HEK293 (cell line): Measurements from ENCODE around the gene CUEDC1.

ENCODE experiments used
- CTCF ChIA-PET: fragments of 350-600 bp; formaldehyde crosslinking; extraction: SDS; loops from one replicate; lab custom pipeline; 2021; ENCODE audit warnings: antibody characterized with exemption; lab: Yijun Ruan, JAX
- POLR2A ChIA-PET: fragments of 300-600 bp; formaldehyde crosslinking; extraction: SDS; loops from one replicate; lab custom pipeline; 2020; ENCODE audit warnings: antibody characterized with exemption, inconsistent platforms; lab: Yijun Ruan, JAX
- H3K27ac ChIP-seq: fragments of 200-500 bp; sonication (Bioruptor generic); 2 replicates; pipeline ENCODE4 v1.5.1; 2014; ENCODE audit warnings: low read depth, low read length, control low read depth, inconsistent platforms; ENCODE audit errors: extremely low read depth
- H3K36me3 ChIP-seq, 2 experiments: fragments of 200-500 bp in 1 of 2; sonication (Bioruptor generic) in 1 of 2; 1 replicate in 1 of 2; 2 replicates in 1 of 2; pipeline ENCODE4 v1.5.1; 2014 to 2017; ENCODE audit warnings: inconsistent platforms in 2 of 2, low read length in 2 of 2; ENCODE audit not compliant: control insufficient read depth in 2 of 2, insufficient read depth in 1 of 2
- H3K4me1 ChIP-seq: fragments of 200-500 bp; sonication (Bioruptor generic); 2 replicates; pipeline ENCODE4 v1.5.1; 2014; ENCODE audit warnings: mild to moderate bottlenecking, low read length, inconsistent platforms; ENCODE audit not compliant: control insufficient read depth, insufficient read depth
- H3K4me3 ChIP-seq: 2 replicates; pipeline ENCODE4 v1.5.1; 2011; ENCODE audit warnings: low read depth, mild to moderate bottlenecking, control low read depth, low read length, moderate library complexity
- H3K9me3 ChIP-seq: fragments of 200-500 bp; sonication (Bioruptor generic); 2 replicates; pipeline ENCODE4 v1.5.1; 2014; ENCODE audit warnings: low read depth, low read length, inconsistent platforms; ENCODE audit not compliant: control insufficient read depth, insufficient read depth
- EGR2 ChIP-seq: fragments of 450-650 bp; formaldehyde crosslinking; IDR thresholded peaks from 2 replicates; pipeline ENCODE4 v1.5.1; 2016; ENCODE audit warnings: low read depth, missing biosample characterization, missing genetic modification characterization
- GLIS1 ChIP-seq: fragments of 450-650 bp; formaldehyde crosslinking; IDR thresholded peaks from 2 replicates; pipeline ENCODE4 v1.5.1; 2016; ENCODE audit warnings: missing biosample characterization, missing genetic modification characterization
- KLF16 ChIP-seq: fragments of 450-650 bp; formaldehyde crosslinking; IDR thresholded peaks from 2 replicates; pipeline ENCODE4 v1.5.1; 2017; ENCODE audit warnings: missing biosample characterization, missing genetic modification characterization
- SCRT2 ChIP-seq: fragments of 450-650 bp; formaldehyde crosslinking; IDR thresholded peaks from 2 replicates; pipeline ENCODE4 v1.5.1; 2016; ENCODE audit warnings: missing biosample characterization, missing genetic modification characterization
- ZBTB10 ChIP-seq: fragments of 450-650 bp; formaldehyde crosslinking; IDR thresholded peaks from 2 replicates; pipeline ENCODE4 v1.5.1; 2016; ENCODE audit warnings: missing biosample characterization, missing genetic modification characterization
- ZEB2 ChIP-seq: fragments of 450-650 bp; formaldehyde crosslinking; IDR thresholded peaks from 2 replicates; pipeline ENCODE4 v1.5.1; 2016; ENCODE audit warnings: missing biosample characterization, missing genetic modification characterization
- ZNF248 ChIP-seq: fragments of 450-650 bp; formaldehyde crosslinking; IDR thresholded peaks from 2 replicates; pipeline ENCODE4 v1.5.1; 2017; ENCODE audit warnings: missing biosample characterization, missing genetic modification characterization
- ZNF26 ChIP-seq: fragments of 450-650 bp; formaldehyde crosslinking; IDR thresholded peaks from 2 replicates; pipeline ENCODE4 v1.5.1; 2016; ENCODE audit warnings: missing biosample characterization, missing genetic modification characterization
- ZNF324 ChIP-seq: fragments of 450-650 bp; formaldehyde crosslinking; IDR thresholded peaks from 2 replicates; pipeline ENCODE4 v1.5.1; 2016; ENCODE audit warnings: missing biosample characterization, missing genetic modification characterization
- ZNF366 ChIP-seq: fragments of 450-650 bp; formaldehyde crosslinking; conservative IDR thresholded peaks from 2 replicates; pipeline ENCODE4 v1.5.1; 2016; ENCODE audit warnings: missing biosample characterization, missing genetic modification characterization
- ZNF394 ChIP-seq: fragments of 450-650 bp; formaldehyde crosslinking; IDR thresholded peaks from 2 replicates; pipeline ENCODE4 v1.5.1; 2016; ENCODE audit warnings: missing biosample characterization, missing genetic modification characterization, mild to moderate bottlenecking, moderate library complexity, borderline replicate concordance
- ZNF404 ChIP-seq: fragments of 450-650 bp; formaldehyde crosslinking; IDR thresholded peaks from 2 replicates; pipeline ENCODE4 v1.5.1; 2017; ENCODE audit warnings: missing biosample characterization, missing genetic modification characterization
- ZNF449 ChIP-seq: fragments of 450-650 bp; formaldehyde crosslinking; IDR thresholded peaks from 2 replicates; pipeline ENCODE4 v1.5.1; 2017; ENCODE audit warnings: missing biosample characterization, mild to moderate bottlenecking, missing genetic modification characterization, moderate library complexity
- ZNF501 ChIP-seq: fragments of 450-650 bp; formaldehyde crosslinking; IDR thresholded peaks from 2 replicates; pipeline ENCODE4 v1.5.1; 2016; ENCODE audit warnings: missing biosample characterization, missing genetic modification characterization
- ZNF558 ChIP-seq: fragments of 450-650 bp; formaldehyde crosslinking; IDR thresholded peaks from 2 replicates; pipeline ENCODE4 v1.5.1; 2016; ENCODE audit warnings: missing biosample characterization, missing genetic modification characterization
- ZNF571 ChIP-seq: fragments of 450-650 bp; formaldehyde crosslinking; IDR thresholded peaks from 2 replicates; pipeline ENCODE4 v1.5.0; 2017; ENCODE audit warnings: missing biosample characterization, missing genetic modification characterization
- ZNF596 ChIP-seq: fragments of 450-650 bp; IDR thresholded peaks from 2 replicates; pipeline ENCODE4 v1.5.0; 2018; ENCODE audit warnings: missing biosample characterization, mild to moderate bottlenecking, missing genetic modification characterization, moderate library complexity
- ZNF639 ChIP-seq: fragments of 450-650 bp; formaldehyde crosslinking; IDR thresholded peaks from 2 replicates; pipeline ENCODE4 v1.5.1; 2016; ENCODE audit warnings: missing biosample characterization, missing genetic modification characterization
- ZNF677 ChIP-seq: fragments of 450-650 bp; IDR thresholded peaks from 2 replicates; pipeline ENCODE4 v1.5.0; 2018; ENCODE audit warnings: missing biosample characterization, mild to moderate bottlenecking, missing genetic modification characterization, moderate library complexity
- ZNF701 ChIP-seq: fragments of 450-650 bp; formaldehyde crosslinking; IDR thresholded peaks from 2 replicates; pipeline ENCODE4 v1.5.1; 2016; ENCODE audit warnings: missing biosample characterization, missing genetic modification characterization
- ZNF707 ChIP-seq: fragments of 450-650 bp; formaldehyde crosslinking; IDR thresholded peaks from 2 replicates; pipeline ENCODE4 v1.5.1; 2016; ENCODE audit warnings: missing biosample characterization, missing genetic modification characterization
- ZNF777 ChIP-seq: fragments of 450-650 bp; formaldehyde crosslinking; IDR thresholded peaks from 2 replicates; pipeline ENCODE4 v1.5.1; 2017; ENCODE audit warnings: missing biosample characterization, missing genetic modification characterization, borderline replicate concordance
- ZNF785 ChIP-seq: fragments of 450-650 bp; formaldehyde crosslinking; IDR thresholded peaks from 2 replicates; pipeline ENCODE4 v1.5.1; 2016; ENCODE audit warnings: missing biosample characterization, missing genetic modification characterization
- ZNF843 ChIP-seq: fragments of 450-650 bp; formaldehyde crosslinking; IDR thresholded peaks from 2 replicates; pipeline ENCODE4 v1.5.1; 2016; ENCODE audit warnings: missing biosample characterization, missing genetic modification characterization
- ZSCAN23 ChIP-seq: fragments of 450-650 bp; formaldehyde crosslinking; IDR thresholded peaks from 2 replicates; pipeline ENCODE4 v1.5.1; 2016; ENCODE audit warnings: missing biosample characterization, missing genetic modification characterization
- ZXDB ChIP-seq: fragments of 450-650 bp; formaldehyde crosslinking; IDR thresholded peaks from 2 replicates; pipeline ENCODE4 v1.5.1; 2016; ENCODE audit warnings: missing biosample characterization, missing genetic modification characterization

Gene CUEDC1

GRCh38 chr17:57818066-57818465, 137.1 kb downstream of the CUEDC1 start (continued):
- no peak for TF ChIP-seq ZXDB
- TF ChIP-seq ZNF701 (tag by site-specific recombination), result no peak
- no peak for TF ChIP-seq ZNF777 (tag by site-specific recombination)
- TF ChIP-seq ZNF501 (tag by site-specific recombination), result no peak
- no peak for TF ChIP-seq ZNF558
- TF ChIP-seq ZNF596 (tag by site-specific recombination), result no peak
- TF ChIP-seq EGR2 (tag by site-specific recombination), result no peak
- no peak for TF ChIP-seq ZNF404
- no peak for TF ChIP-seq ZNF843
- no peak for TF ChIP-seq ZNF639 (tag by site-specific recombination)
- TF ChIP-seq ZNF785 (tag by site-specific recombination), result no peak
- TF ChIP-seq, all 188 proteins: peak for 0

- ChIA-PET POLR2A (interaction anchor here (1.3 kb wide), 1 partner anchor 43 kb away, joined by 3 read pairs; no protein-coding TSS in a partner anchor), CTCF (interaction anchor here (2.7 to 9.3 kb wide), 2 partner anchors 17 to 33 kb away, joined by 15 to 77 read pairs; no protein-coding TSS in a partner anchor)
- H3K9me3 ChIP-seq, result no peaks in the 10 kb centered on the region
Observed at GRCh38 chr17:57817299-57817698, 137.9 kb downstream of the CUEDC1 start.

More at GRCh38 chr17:57817299-57817698, 137.9 kb downstream of the CUEDC1 start:
- Histone ChIP-seq H3K36me3 (no peaks in the 10 kb centered on the region), H3K4me1 (no peaks in the 10 kb centered on the region; the same call in 1 of the 2 replicates), H3K4me3 (no peak overlapping the region), H3K27ac (no peak overlapping the region)
- TF ChIP-seq ZNF26 (no peak), GLIS1 (tag by site-specific recombination) (no peak), KLF16 (tag by site-specific recombination) (no peak), ZSCAN23 (no peak), EGR2 (tag by site-specific recombination) (no peak), ZNF501 (tag by site-specific recombination) (no peak), ZEB2 (tag by site-specific recombination) (no peak), ZNF394 (tag by site-specific recombination) (no peak), SCRT2 (tag by site-specific recombination) (no peak), ZNF677 (no peak), ZNF707 (tag by site-specific recombination) (no peak), ZNF248 (tag by site-specific recombination) (no peak), ZNF324 (no peak), ZNF366 (no peak), ZNF571 (tag by site-specific recombination) (no peak), ZBTB10 (tag by site-specific recombination) (no peak), ZNF449 (tag by site-specific recombination) (no peak)
